HG02571 (cell line): ENCODE results near the gene CLUH.

ENCODE experiments used
- ATAC-seq: cut with Tn5 transposase; IDR thresholded peaks from one replicate; pipeline ENCODE4 v1.9.1; 2021; ENCODE audit warnings: mild to moderate bottlenecking, moderate library complexity; ENCODE audit not compliant: unreplicated experiment

CLUH gene, protein sequence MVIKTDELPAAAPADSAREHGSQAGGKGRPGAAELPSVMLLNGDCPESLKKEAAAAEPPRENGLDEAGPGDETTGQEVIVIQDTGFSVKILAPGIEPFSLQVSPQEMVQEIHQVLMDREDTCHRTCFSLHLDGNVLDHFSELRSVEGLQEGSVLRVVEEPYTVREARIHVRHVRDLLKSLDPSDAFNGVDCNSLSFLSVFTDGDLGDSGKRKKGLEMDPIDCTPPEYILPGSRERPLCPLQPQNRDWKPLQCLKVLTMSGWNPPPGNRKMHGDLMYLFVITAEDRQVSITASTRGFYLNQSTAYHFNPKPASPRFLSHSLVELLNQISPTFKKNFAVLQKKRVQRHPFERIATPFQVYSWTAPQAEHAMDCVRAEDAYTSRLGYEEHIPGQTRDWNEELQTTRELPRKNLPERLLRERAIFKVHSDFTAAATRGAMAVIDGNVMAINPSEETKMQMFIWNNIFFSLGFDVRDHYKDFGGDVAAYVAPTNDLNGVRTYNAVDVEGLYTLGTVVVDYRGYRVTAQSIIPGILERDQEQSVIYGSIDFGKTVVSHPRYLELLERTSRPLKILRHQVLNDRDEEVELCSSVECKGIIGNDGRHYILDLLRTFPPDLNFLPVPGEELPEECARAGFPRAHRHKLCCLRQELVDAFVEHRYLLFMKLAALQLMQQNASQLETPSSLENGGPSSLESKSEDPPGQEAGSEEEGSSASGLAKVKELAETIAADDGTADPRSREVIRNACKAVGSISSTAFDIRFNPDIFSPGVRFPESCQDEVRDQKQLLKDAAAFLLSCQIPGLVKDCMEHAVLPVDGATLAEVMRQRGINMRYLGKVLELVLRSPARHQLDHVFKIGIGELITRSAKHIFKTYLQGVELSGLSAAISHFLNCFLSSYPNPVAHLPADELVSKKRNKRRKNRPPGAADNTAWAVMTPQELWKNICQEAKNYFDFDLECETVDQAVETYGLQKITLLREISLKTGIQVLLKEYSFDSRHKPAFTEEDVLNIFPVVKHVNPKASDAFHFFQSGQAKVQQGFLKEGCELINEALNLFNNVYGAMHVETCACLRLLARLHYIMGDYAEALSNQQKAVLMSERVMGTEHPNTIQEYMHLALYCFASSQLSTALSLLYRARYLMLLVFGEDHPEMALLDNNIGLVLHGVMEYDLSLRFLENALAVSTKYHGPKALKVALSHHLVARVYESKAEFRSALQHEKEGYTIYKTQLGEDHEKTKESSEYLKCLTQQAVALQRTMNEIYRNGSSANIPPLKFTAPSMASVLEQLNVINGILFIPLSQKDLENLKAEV (N-terminal part only)

DNA sequence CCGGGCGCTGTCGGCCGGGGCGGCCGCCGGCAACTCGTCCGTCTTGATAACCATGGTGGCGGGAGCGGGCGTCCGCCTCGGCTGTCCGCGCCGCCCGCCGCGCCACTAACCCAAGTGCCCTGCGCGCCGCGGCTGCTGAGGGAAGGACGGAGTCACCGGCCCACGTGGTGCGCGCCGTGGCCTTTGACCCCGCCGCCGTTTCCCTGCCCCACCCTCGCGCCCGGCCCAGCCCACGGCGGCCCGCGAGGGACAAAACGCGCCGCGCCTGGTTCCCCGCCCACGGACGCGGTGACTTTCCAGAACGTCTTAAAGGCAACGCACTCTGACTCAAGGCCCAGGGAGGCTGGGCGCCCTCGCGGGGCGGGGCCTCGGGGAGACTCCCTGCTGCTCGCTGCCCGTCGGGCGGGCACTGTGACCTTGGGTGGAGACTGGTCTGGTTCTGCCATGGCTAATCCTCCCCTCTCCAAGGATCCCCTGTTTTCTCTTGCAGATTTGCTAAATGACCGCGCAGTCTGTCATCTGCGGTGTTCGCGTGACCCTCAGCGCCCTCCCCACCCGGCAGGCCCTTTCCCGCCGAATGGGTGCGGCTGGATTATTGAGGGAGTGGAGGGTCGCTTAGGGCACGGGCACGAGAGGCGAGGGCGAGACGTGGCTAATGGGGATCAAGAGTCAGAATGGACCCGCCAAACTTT lies at the start of gene CLUH:
TSS of gene CLUH (minus strand) at position 157 of the 692 bp plus-strand sequence. CDS start at position 54, 103 bp downstream.
- peak; percentile 69 for ATAC-seq

DNA sequence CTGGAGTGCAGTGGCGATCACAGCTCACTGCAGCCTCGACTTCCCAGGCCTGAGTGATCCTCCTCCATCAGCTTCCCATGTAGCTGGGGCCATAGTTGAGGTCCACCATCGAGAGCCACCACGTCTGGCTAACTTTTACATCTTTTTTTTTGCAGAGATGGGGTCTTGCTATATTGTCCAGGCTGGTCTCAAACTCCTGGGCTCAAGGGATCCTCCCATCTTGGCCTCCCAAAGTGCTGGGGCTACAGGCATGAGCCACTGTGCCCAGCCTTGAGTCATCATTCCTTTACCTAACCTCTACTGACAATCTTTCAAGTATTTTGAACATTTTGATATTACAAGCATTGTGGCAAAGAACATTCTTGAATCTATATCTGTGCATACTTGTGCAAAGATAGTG lies 47.3 kb upstream of the CLUH start:
- ATAC-seq, result no peak

DNA sequence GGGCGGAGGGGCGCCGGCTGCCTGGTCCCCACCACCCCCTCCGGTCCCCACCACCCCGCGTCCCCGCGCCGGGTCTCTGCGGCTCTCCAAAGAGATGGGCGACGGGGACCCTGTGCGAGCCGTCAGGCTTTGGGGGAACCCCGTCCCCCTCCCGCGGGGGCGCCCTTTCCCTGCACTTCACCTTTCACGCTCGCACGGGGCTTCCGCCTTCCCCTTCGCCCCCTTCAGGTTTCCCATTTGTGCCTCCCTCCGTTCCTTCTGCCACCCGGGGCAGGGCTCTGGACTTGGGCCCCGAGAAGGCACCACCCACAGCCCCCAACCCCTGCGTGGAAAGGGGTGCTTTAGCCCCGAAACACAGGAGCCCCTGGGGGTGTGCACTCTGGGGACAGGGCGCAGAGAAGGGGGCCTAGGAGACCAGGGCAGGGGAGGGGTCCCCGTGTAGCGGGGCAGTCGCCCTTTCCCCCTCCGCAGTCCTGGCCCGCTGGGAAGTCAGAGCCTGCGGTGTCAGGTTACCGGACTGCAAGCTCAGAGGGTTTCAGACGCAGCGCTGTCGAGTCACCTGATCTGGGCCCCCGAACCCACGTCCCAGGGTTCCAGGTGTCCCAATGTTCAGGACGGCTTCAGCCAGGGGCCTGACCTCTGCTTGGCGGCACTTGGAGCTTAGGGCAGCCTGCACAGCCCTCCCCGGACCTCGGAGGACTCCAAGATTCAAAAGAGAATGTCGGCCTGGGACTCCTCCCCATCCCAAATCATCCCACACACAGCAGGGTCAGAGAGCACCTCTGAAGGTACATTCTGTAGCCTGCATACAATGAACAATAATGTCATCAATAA lies 44.5 kb upstream of the CLUH start:
- ATAC-seq, result no peak

DNA sequence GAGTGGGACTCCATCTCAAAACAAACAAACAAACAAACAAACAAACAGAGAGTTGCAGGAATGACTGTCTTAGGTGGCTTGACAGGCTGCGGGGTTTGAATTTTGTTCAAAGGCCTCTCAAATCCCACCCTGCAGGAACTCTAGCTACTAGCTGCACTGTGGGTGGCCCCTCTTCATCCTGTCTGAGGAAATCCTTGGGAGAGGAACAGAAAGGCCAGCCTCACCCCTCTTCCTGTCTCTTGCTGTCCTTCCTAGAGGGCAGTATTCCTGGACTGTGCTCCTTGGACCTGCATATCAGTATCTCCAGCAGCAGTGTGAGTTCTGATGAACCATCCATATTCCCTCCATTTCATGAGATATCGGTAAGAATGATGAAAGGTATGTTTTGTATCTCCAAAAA lies 39.9 kb upstream of the CLUH start:
- no peak for ATAC-seq

DNA sequence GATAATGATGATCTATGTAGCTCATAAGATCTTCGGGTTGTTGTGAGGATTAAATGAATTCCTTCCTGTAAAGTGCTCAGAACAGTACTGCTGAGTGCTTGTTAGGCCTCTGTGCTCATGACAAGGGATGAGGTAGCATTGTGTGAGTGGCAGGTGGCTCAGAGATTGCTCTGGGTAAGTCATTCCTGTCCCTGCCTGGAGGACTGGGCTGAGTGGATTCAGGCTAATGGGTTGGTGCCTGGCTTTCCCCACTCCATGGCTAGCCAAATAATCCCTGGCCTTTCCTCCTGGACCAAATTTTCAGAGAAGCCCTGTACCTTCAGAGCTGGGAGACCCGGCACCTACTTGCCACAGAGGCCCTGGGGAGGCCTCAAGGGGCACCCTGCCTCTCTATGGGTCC lies 39.2 kb upstream of the CLUH start:
- ATAC-seq, result no peak

DNA sequence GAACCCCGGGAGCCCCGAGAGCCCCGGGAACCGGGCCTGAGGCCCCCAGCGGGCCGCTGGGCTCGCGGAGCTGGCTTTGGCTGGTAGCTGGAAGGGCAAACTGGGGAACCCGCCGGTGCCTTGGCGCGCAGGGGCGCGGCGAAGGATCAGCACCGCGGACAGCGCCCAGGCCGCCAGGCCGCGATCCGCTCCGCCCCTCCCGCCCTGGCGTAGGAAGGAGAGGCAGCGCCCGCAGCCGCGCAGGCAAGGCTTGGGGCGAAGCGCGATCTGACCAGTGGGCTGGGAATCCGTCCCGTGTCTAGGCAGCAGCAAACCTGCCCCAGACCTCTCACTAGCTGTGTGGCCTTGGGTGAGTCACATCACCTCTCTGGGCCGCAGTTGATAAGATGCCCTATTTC lies 38.2 kb upstream of the CLUH start:
- ATAC-seq, result no peak

DNA sequence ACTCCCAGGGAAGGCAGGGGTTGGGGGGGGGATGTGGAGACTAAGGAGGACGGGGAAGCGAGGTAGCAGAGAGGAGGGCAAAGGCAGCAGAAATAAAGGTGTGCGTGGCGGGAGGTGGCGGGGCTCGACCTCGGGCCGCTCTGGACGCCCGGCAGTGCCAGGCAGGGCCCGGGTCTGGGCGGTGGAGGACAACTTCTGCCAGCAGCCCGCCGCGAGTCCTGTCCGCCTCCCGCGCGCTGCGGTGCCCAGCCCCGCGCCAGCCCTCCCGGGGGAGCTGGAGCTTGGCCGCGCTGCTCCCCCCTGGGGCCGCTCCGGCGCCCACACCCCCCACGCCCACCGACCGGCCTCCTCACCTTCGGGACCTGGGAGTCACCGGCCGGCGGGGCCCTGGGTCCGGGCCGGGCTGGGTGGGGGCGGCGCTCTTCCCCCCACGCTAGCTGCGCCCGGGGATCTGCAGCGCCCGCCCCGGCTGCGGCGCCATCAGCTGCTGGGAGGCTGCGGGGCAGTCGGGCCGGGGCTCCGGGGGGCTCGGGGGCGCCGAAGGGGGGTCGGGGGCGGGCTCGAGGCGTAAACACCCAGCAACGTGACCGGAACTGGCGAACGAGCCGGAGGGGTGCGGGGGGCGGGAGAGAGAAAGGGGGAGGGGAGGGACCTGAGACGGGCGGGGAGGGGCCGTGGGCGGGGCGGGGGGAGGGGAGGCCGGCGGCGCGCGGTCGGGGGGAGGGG lies 37.7 kb upstream of the CLUH start, which contains the start of gene CCDC92B:
TSS of gene CCDC92B (minus strand) at position 595 of the 726 bp plus-strand sequence. CDS start 14,507 bp downstream, outside the sequence.
- no peak for ATAC-seq

DNA sequence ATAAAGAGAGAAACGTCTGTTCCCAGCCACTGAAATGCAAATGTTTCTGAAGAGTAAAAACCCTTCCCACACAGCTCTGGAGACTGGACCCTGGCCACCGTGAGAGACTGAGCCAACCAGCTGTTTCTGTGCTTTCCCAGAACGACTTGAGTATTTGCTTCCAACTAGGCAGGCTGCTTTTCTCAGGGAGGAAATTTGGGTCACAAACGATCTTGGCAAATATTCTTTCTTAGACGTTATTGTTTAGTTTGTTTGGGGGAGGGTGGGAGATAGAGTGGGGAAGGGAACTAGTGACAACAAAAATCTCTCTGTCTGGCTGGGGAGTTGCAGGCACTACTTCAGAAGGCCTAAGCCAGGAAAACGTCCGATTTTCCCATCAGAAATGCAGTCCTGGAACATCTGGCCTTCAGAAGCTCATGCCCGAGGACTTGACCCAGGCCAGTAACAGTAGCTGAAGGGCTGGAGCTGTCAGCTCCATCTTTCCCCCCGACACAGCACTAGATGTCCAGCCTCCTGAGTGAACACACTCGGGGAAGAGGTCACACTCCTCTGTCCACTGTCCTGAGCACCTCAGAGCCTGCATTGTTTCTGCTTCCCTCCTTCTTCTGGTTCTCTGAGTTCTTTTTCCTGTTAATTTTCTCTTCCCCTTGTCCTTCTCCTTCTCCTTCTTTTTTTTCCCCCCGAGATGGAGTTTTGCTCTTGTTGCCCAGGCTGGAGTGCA lies 33.9 kb upstream of the CLUH start:
- ATAC-seq, result no peak

DNA sequence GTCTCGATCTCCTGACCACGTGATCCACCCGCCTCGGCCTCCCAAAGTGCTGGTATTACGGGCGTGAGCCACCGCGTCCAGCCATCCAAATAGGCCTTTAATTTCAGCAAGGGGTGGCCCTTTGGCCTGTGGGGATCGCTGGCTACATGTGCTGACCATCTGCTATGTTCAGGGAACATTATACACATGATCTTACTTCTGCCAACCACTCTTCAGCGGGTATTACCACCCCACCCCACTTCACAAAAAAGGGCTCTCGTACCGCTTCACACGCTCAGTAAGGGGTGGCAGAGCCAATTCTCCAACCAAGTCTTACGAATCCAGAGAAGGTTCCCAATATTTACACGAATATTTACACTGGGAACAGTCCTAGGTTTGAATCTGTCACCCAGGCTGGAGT lies 26.1 kb upstream of the CLUH start:
- ATAC-seq, result no peak

DNA sequence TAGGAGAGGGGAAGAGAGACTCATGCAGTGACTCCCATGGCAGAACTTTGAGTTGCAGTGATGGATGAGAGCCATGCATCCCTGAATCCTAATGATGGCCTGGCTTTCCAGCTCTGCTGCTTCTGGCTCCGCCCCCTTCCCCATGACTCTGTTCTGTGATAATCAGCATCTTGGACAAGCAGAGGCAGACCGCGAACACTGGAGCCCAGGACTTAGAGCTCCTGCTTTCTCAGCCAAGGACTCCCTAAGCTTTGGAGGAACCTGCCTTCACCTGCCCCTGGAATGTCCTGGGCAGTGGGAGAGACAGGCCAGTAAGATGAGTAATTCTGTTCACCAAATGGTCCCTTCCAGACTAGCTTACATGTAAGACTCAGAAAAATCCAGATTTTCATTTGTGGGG lies 25.4 kb upstream of the CLUH start:
- no peak for ATAC-seq

DNA sequence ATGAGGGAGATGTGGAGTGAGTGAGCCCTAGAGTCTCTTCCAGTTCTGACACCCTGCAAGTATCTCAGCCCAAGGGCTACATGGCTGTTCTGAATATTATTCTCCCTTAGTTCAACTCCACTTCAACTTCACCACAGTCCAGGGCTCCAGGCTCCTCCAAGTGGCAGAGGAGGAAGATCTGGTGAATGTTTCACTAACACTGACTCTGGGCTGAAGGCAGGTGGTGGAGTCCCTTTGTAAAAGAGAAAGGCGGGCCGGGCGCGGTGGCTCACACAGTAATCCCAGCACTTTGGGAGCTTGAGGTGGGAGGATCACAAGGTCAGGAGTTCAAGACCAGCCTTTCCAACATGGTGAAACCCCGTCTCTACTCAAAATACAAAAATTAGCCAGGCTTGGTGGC lies 24.3 kb upstream of the CLUH start:
- no peak for ATAC-seq

DNA sequence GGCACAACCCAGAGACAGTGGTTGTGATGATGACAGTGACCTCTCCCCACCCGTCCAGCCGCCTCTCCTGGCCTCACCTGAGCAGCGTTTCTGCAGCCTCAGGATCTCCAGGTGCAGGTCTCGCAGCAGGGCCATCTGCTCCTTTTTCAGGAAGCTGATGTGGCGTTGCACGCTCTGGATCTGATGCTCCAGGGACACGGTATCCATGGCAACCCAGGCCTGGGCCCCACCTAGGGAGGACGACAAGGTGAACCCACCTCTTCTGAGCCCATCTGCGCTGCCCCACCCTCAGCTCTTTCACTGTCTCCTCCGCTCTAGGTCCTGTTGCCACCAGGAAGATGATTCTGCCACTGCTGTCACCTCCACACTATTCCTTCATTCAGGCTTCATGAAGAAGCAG lies 23.4 kb upstream of the CLUH start:
- ATAC-seq, result no peak

DNA sequence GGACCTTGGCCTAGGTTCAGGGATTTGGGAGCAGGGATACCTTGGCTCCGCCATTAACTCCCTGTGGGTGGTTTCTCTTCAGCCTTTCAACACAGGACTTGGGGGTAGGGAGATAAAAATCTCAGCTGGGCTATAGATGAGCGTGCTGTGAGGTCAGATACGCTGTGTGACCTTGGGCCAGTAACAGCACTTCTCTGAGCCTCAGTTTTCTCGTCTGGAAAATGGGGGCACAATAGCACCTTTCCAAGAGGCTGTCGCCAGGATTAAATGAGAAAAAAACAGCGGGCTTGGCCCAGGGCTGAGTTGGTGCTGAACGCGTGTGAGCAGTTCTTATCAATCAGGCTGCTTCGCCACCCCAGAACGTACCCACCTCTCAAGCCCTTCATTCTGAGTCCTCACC lies 20.2 kb upstream of the CLUH start:
- no peak for ATAC-seq

DNA sequence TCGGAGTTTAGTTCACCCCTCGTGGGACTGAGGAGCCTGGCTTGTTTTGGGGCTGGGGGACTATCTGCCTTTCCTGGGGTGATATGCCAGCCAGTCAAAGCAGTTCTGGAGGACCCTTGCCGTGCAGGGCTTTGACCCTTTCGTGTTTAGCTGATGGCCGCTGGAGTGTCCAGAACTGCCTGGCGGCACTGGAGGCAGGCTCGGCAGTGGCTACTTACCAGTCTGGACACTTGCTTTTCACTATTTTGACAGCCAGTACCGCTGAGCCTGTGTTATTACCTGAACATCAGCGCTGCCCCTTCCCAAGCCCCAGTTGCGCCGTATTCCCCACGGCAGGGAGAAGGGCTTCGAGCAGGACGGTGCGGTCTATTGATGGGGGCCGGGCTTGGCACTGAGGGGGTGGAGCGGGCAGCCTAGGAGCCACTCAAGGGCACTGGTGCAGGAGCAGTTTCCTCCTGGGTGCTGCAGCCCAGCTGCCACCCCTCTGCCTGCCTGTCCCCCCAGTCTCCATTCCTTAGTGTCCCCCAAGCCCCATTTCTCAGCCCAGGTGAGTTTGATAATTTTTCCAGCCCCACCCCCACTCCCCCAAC lies 19.3 kb upstream of the CLUH start:
- ATAC-seq, result no peak

DNA sequence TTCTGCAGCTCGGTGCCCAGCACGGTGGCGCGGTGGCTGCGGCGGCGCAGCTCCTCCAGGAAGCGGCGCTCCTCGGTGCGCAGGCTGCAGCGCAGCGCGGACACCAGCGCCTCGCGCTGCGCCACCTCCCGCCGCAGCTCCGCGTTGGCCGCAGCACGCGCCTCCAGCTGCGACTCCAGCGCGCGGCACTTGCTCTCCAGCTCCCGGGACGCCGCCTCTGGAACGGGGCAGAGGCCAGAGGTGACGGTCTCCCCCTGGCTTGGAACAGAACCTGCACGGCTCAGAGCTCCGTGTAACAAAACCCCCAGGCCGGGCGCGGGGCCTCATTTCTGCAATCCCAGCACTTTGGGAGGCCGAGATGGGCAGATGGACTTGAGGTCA lies 13.2 kb upstream of the CLUH start:
- no peak for ATAC-seq

DNA sequence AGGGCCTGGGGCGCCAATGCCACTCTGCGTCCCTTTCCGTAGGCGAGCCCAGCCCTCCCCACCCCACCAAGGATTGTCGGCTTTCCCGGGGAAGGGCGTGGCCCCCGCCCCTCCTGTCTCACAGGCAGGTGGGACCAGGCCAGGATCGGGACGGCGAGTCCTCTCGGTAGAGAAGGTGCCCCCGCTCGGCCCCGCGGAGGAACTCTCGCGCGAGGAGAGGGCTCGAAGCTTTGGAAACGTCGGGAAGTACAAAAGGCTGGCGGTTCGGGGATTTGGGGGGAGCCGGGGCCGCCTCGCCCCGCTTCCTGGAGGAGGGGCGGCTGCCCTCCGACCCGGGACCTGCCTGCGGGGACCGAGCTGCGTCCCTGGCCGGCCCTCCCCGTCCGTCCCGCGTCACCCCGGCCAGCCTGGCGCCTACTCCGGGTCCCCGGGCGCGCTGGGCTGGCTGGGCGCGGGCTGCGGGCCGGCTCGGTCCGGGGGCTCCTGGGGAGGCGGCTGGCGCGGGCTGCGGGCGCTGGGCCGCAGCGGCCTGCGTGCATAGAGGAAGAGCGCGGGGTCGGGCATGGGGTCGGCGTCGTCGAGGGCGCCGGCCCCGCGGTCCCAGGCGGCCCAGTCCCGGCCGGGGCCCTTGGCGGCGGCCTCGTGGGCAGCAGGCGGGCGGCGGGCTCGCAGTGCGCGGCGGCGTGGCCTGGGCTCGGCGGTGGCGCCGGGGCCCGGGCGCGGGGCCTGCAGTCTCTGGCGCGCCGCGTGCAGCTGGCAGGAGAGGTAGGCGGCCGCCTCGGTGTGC lies 12.6 kb upstream of the CLUH start:
- ATAC-seq, result no peak

DNA sequence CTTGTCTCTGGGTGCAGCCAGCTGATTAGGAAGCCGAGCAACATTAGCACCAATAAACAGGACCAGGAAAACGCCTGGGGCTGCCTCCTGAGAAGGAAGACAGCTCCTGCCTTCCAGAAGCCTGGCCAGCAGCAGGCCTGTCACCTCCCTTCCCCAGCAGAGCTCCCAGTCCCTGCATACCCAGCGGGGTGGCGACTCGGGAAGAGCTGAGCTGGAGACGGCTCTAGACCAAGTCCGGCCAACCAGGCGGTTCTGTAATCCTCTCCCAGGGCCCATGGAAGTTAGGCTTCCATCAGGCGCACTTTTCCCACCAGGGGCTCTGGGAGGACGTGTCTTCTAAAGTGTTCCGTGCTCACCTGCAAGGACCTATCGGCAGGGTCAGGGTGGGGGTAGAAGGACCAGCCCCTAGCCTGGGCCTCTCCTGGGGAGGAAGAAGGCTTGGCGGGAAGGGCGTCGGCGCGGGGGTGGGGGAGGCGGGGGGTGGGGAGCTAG lies 12.0 kb upstream of the CLUH start:
- ATAC-seq, result no peak
